PC-3 (cell line): ENCODE data around the gene GLI3. TPM values are rescaled to one million over a fixed set of nuclear protein-coding genes. Genes with fewer than 3 reads are reported as not detected.

Source experiments
- ATAC-seq: fragments of 200-7000 bp; cut with Tn5 transposase; 2 replicates; pipeline ENCODE4 v1.9.1; 2020; ENCODE audit warnings: mild to moderate bottlenecking, moderate library complexity
- BruUV-seq: library from RNA; stranded (reverse); fragments of 400-500 nt; replicated peaks from 2 replicates; lab custom pipeline; 2021; lab: Mats Ljungman, UMichigan
- CTCF ChIA-PET: fragments of 300-600 bp; sonication (Branson Sonifier 250); formaldehyde crosslinking; loops from one replicate; lab custom pipeline; 2022; ENCODE audit warnings: antibody characterized with exemption; lab: Charles Lee
- POLR2A ChIA-PET: fragments of 300-600 bp; sonication (Branson Sonifier 250); formaldehyde crosslinking; loops from one replicate; lab custom pipeline; 2022; ENCODE audit warnings: antibody characterized with exemption; ENCODE audit not compliant: unreplicated experiment; lab: Charles Lee
- DNase-seq: peaks from one replicate; pipeline ENCODE4 v3.0.0-alpha.2; 2015
- H2AFZ ChIP-seq: fragments of 300-600 bp; sonication (generic); 2 replicates; pipeline ENCODE4 v1.6.0; 2016; ENCODE audit warnings: antibody characterized with exemption, low read length
- H3F3A ChIP-seq: fragments of 300-600 bp; sonication (generic); one replicate; pipeline ENCODE4 v1.6.0; 2017; ENCODE audit warnings: antibody characterized with exemption, low read length, control low read depth, mild to moderate bottlenecking; ENCODE audit not compliant: unreplicated experiment
- H3K27ac ChIP-seq: fragments of 300-600 bp; sonication (generic); 2 replicates; pipeline ENCODE4 v1.5.1; 2016; ENCODE audit warnings: mild to moderate bottlenecking, low read length
- H3K27me3 ChIP-seq: fragments of 300-600 bp; sonication (generic); 2 replicates; pipeline ENCODE4 v1.6.1; 2016; ENCODE audit warnings: low read length, mixed read lengths
- H3K36me3 ChIP-seq: fragments of 300-600 bp; sonication (generic); 2 replicates; pipeline ENCODE4 v1.6.1; 2016; ENCODE audit warnings: low read depth, mixed run types, low read length, mixed read lengths
- H3K4me1 ChIP-seq: fragments of 300-600 bp; sonication (generic); 2 replicates; pipeline ENCODE4 v1.5.1; 2016; ENCODE audit warnings: low read length; ENCODE audit not compliant: insufficient read depth
- H3K4me2 ChIP-seq: fragments of 300-600 bp; sonication (generic); 2 replicates; pipeline ENCODE4 v1.6.0; 2016; ENCODE audit warnings: low read length
- H3K4me3 ChIP-seq: fragments of 300-600 bp; sonication (generic); 2 replicates; pipeline ENCODE4 v1.5.1; 2016; ENCODE audit warnings: mild to moderate bottlenecking, low read length, mixed read lengths
- H3K79me2 ChIP-seq: fragments of 300-600 bp; sonication (generic); 2 replicates; pipeline ENCODE4 v1.6.1; 2017; ENCODE audit warnings: low read length, mixed read lengths
- H3K9ac ChIP-seq: fragments of 300-600 bp; sonication (generic); 2 replicates; pipeline ENCODE4 v1.6.0; 2016; ENCODE audit warnings: mild to moderate bottlenecking, low read length
- H3K9me2 ChIP-seq: fragments of 300-600 bp; sonication (generic); replicated peaks from 2 replicates; pipeline ENCODE4 v1.6.1; 2016; ENCODE audit warnings: mixed run types, low read length, mixed read lengths
- H3K9me3 ChIP-seq: fragments of 300-600 bp; sonication (generic); 2 replicates; pipeline ENCODE4 v1.6.1; 2016; ENCODE audit warnings: low read length, mixed read lengths
- H4K20me1 ChIP-seq: fragments of 300-600 bp; sonication (generic); 2 replicates; pipeline ENCODE4 v1.6.1; 2016; ENCODE audit warnings: low read length, mixed read lengths
- CTCF ChIP-seq: fragments of 300-600 bp; sonication (generic); conservative IDR thresholded peaks from 2 replicates; pipeline ENCODE4 v1.5.1; 2017; ENCODE audit warnings: antibody characterized with exemption, low read depth, mild to moderate bottlenecking, low read length
- EZH2 ChIP-seq: fragments of 300-600 bp; sonication (generic); IDR thresholded peaks from one replicate; pipeline ENCODE4 v1.6.1; 2017; ENCODE audit warnings: antibody characterized with exemption, mild to moderate bottlenecking, low read length; ENCODE audit not compliant: unreplicated experiment
- EZH2phosphoT487 ChIP-seq: fragments of 300-600 bp; sonication (generic); IDR thresholded peaks from 2 replicates; pipeline ENCODE4 v1.6.1; 2018; ENCODE audit warnings: mild to moderate bottlenecking, antibody characterized with exemption, low read length, borderline replicate concordance
- intact Hi-C: fragments of 100-400 bp; cut with micrococcal nuclease; formaldehyde crosslinking; loops from 2 replicates; pipeline ENCODE4 v1.9.0; 2023
- total RNA-seq: library from RNA; depleted of rRNA; stranded (reverse); fragments of >200 nt; gene quantifications from 2 replicates; pipeline ENCODE4 v1.2.3, GENCODE V29; 2014

Gene GLI3
- total RNA-seq, 1 experiment from 2014 or later = 3.5 TPM

- no peak overlapping the region for H2AFZ ChIP-seq
- CTCF ChIA-PET = no interaction called here
- H3K27me3 ChIP-seq = no peaks in the 10 kb centered on the region
- TF ChIP-seq EZH2 = no peak
- no peak for TF ChIP-seq CTCF
- no peak for TF ChIP-seq EZH2phosphoT487
- H3F3A ChIP-seq = no peaks in the 10 kb centered on the region
- no peaks in the 10 kb centered on the region for H4K20me1 ChIP-seq
- POLR2A ChIA-PET = no interaction called here
- H3K9me2 ChIP-seq = no peaks in the 10 kb centered on the region
- H3K79me2 ChIP-seq = no peaks in the 10 kb centered on the region
- H3K4me2 ChIP-seq = no peak overlapping the region
- H3K27ac ChIP-seq = no peak overlapping the region
- no peaks in the 10 kb centered on the region for H3K9me3 ChIP-seq
- DNase-seq (no peak), ATAC-seq (no peak)
- no peak overlapping the region for H3K9ac ChIP-seq
- no peaks in the 10 kb centered on the region for H3K36me3 ChIP-seq
- H3K4me1 ChIP-seq = no peaks in the 10 kb centered on the region
- BruUV-seq = no TSS peak
- no peak overlapping the region for H3K4me3 ChIP-seq
- intact Hi-C loops = no loop called here
These were observed 312.2 kb downstream of the GLI3 start for GRCh38 chr7:41924796-41925195.

GRCh38 chr7:41922373-41922772 lies 314.6 kb downstream of the GLI3 start:
- ATAC-seq (no peak), DNase-seq (no peak)
- H3K4me2 ChIP-seq = no peak overlapping the region
- intact Hi-C loops = no loop called here
- H3F3A ChIP-seq = no peaks in the 10 kb centered on the region
- H3K27ac ChIP-seq = no peak overlapping the region
- TF ChIP-seq CTCF (no peak), EZH2 (no peak), EZH2phosphoT487 (no peak)
- BruUV-seq = no TSS peak
- ChIA-PET CTCF (no interaction called here), POLR2A (no interaction called here)
- no peaks in the 10 kb centered on the region for H3K27me3 ChIP-seq
- H3K4me3 ChIP-seq = no peak overlapping the region
- H3K9me3 ChIP-seq = no peaks in the 10 kb centered on the region
- H3K79me2 ChIP-seq = no peaks in the 10 kb centered on the region
- H3K9me2 ChIP-seq = no peaks in the 10 kb centered on the region
- no peaks in the 10 kb centered on the region for H3K36me3 ChIP-seq
- no peaks in the 10 kb centered on the region for H4K20me1 ChIP-seq
- H3K9ac ChIP-seq = no peak overlapping the region
- peaks cover 3% of the 10 kb centered on the region; the same call in 1 of the 2 replicates for H3K4me1 ChIP-seq
- H2AFZ ChIP-seq = no peak overlapping the region

- H3K4me3 ChIP-seq = no peak overlapping the region
- POLR2A ChIA-PET = no interaction called here
These were observed 315.5 kb downstream of the GLI3 start for GRCh38 chr7:41921453-41921981.

More at GRCh38 chr7:41921453-41921981, 315.5 kb downstream of the GLI3 start:
- TF ChIP-seq EZH2 (no peak), EZH2phosphoT487 (no peak), CTCF (no peak)
- no peak for DNase-seq
- Histone ChIP-seq H3F3A (no peaks in the 10 kb centered on the region), H3K4me1 (peaks cover 9% of the 10 kb centered on the region), H3K9me3 (no peaks in the 10 kb centered on the region), H3K4me2 (no peak overlapping the region), H4K20me1 (no peaks in the 10 kb centered on the region), H3K9ac (no peak overlapping the region), H3K9me2 (no peaks in the 10 kb centered on the region), H3K27ac (no peak overlapping the region), H3K27me3 (no peaks in the 10 kb centered on the region), H3K36me3 (no peaks in the 10 kb centered on the region), H2AFZ (no peak overlapping the region), H3K79me2 (no peaks in the 10 kb centered on the region)
- CTCF ChIA-PET = no interaction called here
- no TSS peak for BruUV-seq
- no peak for ATAC-seq
- intact Hi-C loops = no loop called here
